Panc1 (cell line): ENCODE results near the gene TGIF2. TPM values are rescaled to one million over a fixed set of nuclear protein-coding genes. Genes with fewer than 3 reads are reported as not detected.
A peak's percentile ranks its signal among the peaks of the same experiment; 100 is the strongest.

Source experiments
- ATAC-seq: fragments of 200-7000 bp; cut with Tn5 transposase; 2 replicates; pipeline ENCODE4 v1.9.1; 2020; ENCODE audit warnings: mild to moderate bottlenecking, moderate library complexity
- BruUV-seq: library from RNA; stranded (reverse); fragments of 400-500 nt; replicated peaks from 2 replicates; lab custom pipeline; 2021; lab: Mats Ljungman, UMichigan
- CTCF ChIA-PET: fragments of 300-600 bp; sonication (Branson Sonifier 250); formaldehyde crosslinking; loops from one replicate; lab custom pipeline; 2022; ENCODE audit warnings: antibody characterized with exemption; lab: Charles Lee
- POLR2A ChIA-PET: fragments of 300-600 bp; sonication (Branson Sonifier 250); formaldehyde crosslinking; loops from one replicate; lab custom pipeline; 2022; ENCODE audit warnings: antibody characterized with exemption; lab: Charles Lee
- DNase-seq: peaks from one replicate; pipeline ENCODE4 v3.0.0-alpha.2; 2010; ENCODE audit warnings: low read depth, low spot score
- H3K27ac ChIP-seq: 2 replicates; pipeline ENCODE4 v1.5.1; 2011; ENCODE audit warnings: mild to moderate bottlenecking, low read length, inconsistent platforms
- H3K27me3 ChIP-seq: fragments of 200-500 bp; sonication (Bioruptor generic); 2 replicates; pipeline ENCODE4 v1.6.0; 2014; ENCODE audit warnings: low read length, inconsistent platforms; ENCODE audit not compliant: control insufficient read depth, insufficient read depth
- H3K36me3 ChIP-seq: fragments of 200-500 bp; sonication (Bioruptor generic); 2 replicates; pipeline ENCODE4 v1.5.1; 2014; ENCODE audit warnings: inconsistent platforms, mild to moderate bottlenecking, low read length, moderate library complexity; ENCODE audit not compliant: control insufficient read depth, insufficient read depth
- H3K4me1 ChIP-seq: 2 replicates; pipeline ENCODE4 v1.5.1; 2011; ENCODE audit warnings: inconsistent platforms, mild to moderate bottlenecking, low read length, moderate library complexity; ENCODE audit not compliant: control insufficient read depth, insufficient read depth
- H3K4me3 ChIP-seq, 2 experiments: 2 replicates each; pipeline ENCODE4 v1.5.1; 2011 to 2012; ENCODE audit warnings: low read depth in 2 of 2, low read length in 2 of 2, mild to moderate bottlenecking in 2 of 2, inconsistent platforms in 1 of 2, moderate library complexity in 1 of 2
- H3K9me3 ChIP-seq: fragments of 200-500 bp; sonication (Bioruptor generic); 2 replicates; pipeline ENCODE4 v1.5.1; 2014; ENCODE audit warnings: low read depth, mild to moderate bottlenecking, inconsistent platforms, low read length, moderate library complexity; ENCODE audit not compliant: control insufficient read depth, insufficient read depth
- CTCF ChIP-seq: fragments of 450-650 bp; IDR thresholded peaks from 2 replicates; pipeline ENCODE4 v1.5.1; 2017; ENCODE audit warnings: mild to moderate bottlenecking
- POLR2AphosphoS5 ChIP-seq: IDR thresholded peaks from 2 replicates; pipeline ENCODE4 v1.6.1; 2012; ENCODE audit warnings: mild to moderate bottlenecking, low read depth, low read length, moderate library complexity
- REST ChIP-seq, 2 experiments: IDR thresholded peaks; 2 replicates each; pipeline ENCODE4 v1.6.1; 2011 to 2012; ENCODE audit warnings: low read depth in 2 of 2, control low read depth in 1 of 2, low read length in 1 of 2, mild to moderate bottlenecking in 1 of 2, moderate library complexity in 1 of 2; ENCODE audit not compliant: insufficient read depth in 1 of 2
- SIN3A ChIP-seq: IDR thresholded peaks from 2 replicates; pipeline ENCODE4 v1.6.1; 2012; ENCODE audit warnings: low read depth, mild to moderate bottlenecking, low read length, moderate library complexity, borderline replicate concordance; ENCODE audit not compliant: insufficient read depth
- TCF7L2 ChIP-seq: IDR thresholded peaks from 2 replicates; pipeline ENCODE4 v1.6.1; 2011; ENCODE audit warnings: mild to moderate bottlenecking, low read depth, low read length, inconsistent platforms
- in situ Hi-C: cut with HindIII; loops from 2 replicates; pipeline ENCODE4 v1.10.0; 2016; ENCODE audit warnings: low sequenced_read_pairs, low pct_unique_long_range_greater_than_20kb
- intact Hi-C: fragments of 100-400 bp; cut with micrococcal nuclease; formaldehyde crosslinking; loops from one replicate; pipeline ENCODE4 v1.10.0; 2022; ENCODE audit not compliant: unreplicated experiment
- total RNA-seq: library from RNA; stranded (reverse); gene quantifications from one replicate; pipeline ENCODE4 v1.2.1, GENCODE V29; 2021; ENCODE audit not compliant: unreplicated experiment

The TGIF2 gene
- total RNA-seq, 1 experiment from 2014 or later: 18.0 TPM

- peak overlapping the region; percentile 61 to 65 for H3K4me3 ChIP-seq
- no peaks in the 10 kb centered on the region for H3K27me3 ChIP-seq
- no peaks in the 10 kb centered on the region for H3K36me3 ChIP-seq
- in situ Hi-C loops (no loop called here), intact Hi-C loops (no loop called here)
- no TSS peak for BruUV-seq
- no peaks in the 10 kb centered on the region for H3K9me3 ChIP-seq
- H3K27ac ChIP-seq: peak overlapping the region; percentile 51
- no peak for DNase-seq
- POLR2A ChIA-PET: interaction anchor here (0.6 kb wide), 1 partner anchor 45 kb away, joined by 6 read pairs; no protein-coding TSS in a partner anchor
- ATAC-seq: peak; percentile 2; the same call in 1 of the 2 replicates
- H3K4me1 ChIP-seq: peaks cover 20% of the 10 kb centered on the region
- CTCF ChIA-PET: no interaction called here
- no peak for TF ChIP-seq REST (IDR thresholded peaks at IDR 0.05; ENCODE audit: insufficient read depth in 1 of 2, low read depth in 2 of 2, low read length in 1 of 2)
- TF ChIP-seq SIN3A: no peak
- no peak for TF ChIP-seq CTCF
- no peak for TF ChIP-seq TCF7L2
- TF ChIP-seq POLR2AphosphoS5: no peak
Observed at GRCh38 chr20:36573798-36574365, 485 bp downstream of the TGIF2 start.

- CTCF ChIA-PET: no interaction called here
- in situ Hi-C loops: no loop called here
- intact Hi-C loops: no loop called here
Observed at GRCh38 chr20:36574366-36575135, 1.2 kb downstream of the TGIF2 start.

More at GRCh38 chr20:36574366-36575135, 1.2 kb downstream of the TGIF2 start:
- H3K27ac ChIP-seq: peak overlapping the region; percentile 71
- no peaks in the 10 kb centered on the region for H3K36me3 ChIP-seq
- POLR2A ChIA-PET: no interaction called here
- no peaks in the 10 kb centered on the region for H3K27me3 ChIP-seq
- H3K4me1 ChIP-seq: peaks cover 20% of the 10 kb centered on the region
- no peaks in the 10 kb centered on the region for H3K9me3 ChIP-seq
- H3K4me3 ChIP-seq: peak overlapping the region; percentile 61 to 65
- no peak for TF ChIP-seq POLR2AphosphoS5
- no peak for TF ChIP-seq CTCF
- no TSS peak for BruUV-seq
- ATAC-seq (peak; percentile 57), DNase-seq (no peak)
